SK-N-SH (cell line): ENCODE data around the gene TPPP. TPM values are rescaled to one million over a fixed set of nuclear protein-coding genes. Genes with fewer than 3 reads are reported as not detected.

Experiments used
- CTCF ChIA-PET: fragments of 300-600, 350-600 bp; formaldehyde crosslinking; extraction: SDS; loops from one replicate; lab custom pipeline; 2021; lab: Yijun Ruan, JAX
- POLR2A ChIA-PET: fragments of 350-600 bp; sonication (Branson Sonifier 250); formaldehyde crosslinking; extraction: SDS; loops from one replicate; lab custom pipeline; 2020; ENCODE audit warnings: antibody characterized with exemption, inconsistent platforms; lab: Yijun Ruan, JAX
- DNase-seq: peaks from one replicate; pipeline ENCODE4 v3.0.0; 2012
- H2AFZ ChIP-seq: fragments of 200-600 bp; sonication (generic); 2 replicates; pipeline ENCODE4 v1.8.1; 2016; ENCODE audit warnings: antibody characterized with exemption, mild to moderate bottlenecking, low read depth
- H3F3A ChIP-seq: fragments of 200-600 bp; sonication (generic); replicated peaks from 2 replicates; pipeline ENCODE3; 2016; ENCODE audit warnings: antibody characterized with exemption, mild to moderate bottlenecking; ENCODE audit not compliant: insufficient read depth
- H3K27ac ChIP-seq, 2 experiments: fragments of 200-500 bp in 1 of 2; fragments of 200-600 bp in 1 of 2; sonication (Bioruptor generic) in 1 of 2; sonication (generic), shearing (Covaris generic) in 1 of 2; 2 replicates each; pipeline versions ENCODE4 v1.5.1 to v1.6.1; 2014 to 2016; ENCODE audit warnings: low read depth in 2 of 2, inconsistent platforms in 1 of 2, low read length in 1 of 2, mild to moderate bottlenecking in 1 of 2, mixed read lengths in 1 of 2
- H3K27me3 ChIP-seq: fragments of 200-600 bp; sonication (generic), shearing (Covaris generic); 2 replicates; pipeline ENCODE4 v1.6.1; 2016; ENCODE audit warnings: mixed run types; ENCODE audit not compliant: insufficient read depth
- H3K36me3 ChIP-seq, 2 experiments: fragments of 200-500 bp in 1 of 2; fragments of 200-600 bp in 1 of 2; sonication (Bioruptor generic) in 1 of 2; sonication (generic) in 1 of 2; replicated peaks in 1 of 2; 2 replicates each; pipeline versions ENCODE3 to v1.5.1; 2014 to 2016; ENCODE audit warnings: low read length in 1 of 2, mild to moderate bottlenecking in 1 of 2; ENCODE audit not compliant: insufficient read depth in 2 of 2, control insufficient read depth in 1 of 2
- H3K4me1 ChIP-seq, 2 experiments: fragments of 200-500 bp in 1 of 2; fragments of 200-600 bp in 1 of 2; sonication (Bioruptor generic) in 1 of 2; sonication (generic), shearing (Covaris generic) in 1 of 2; 2 replicates each; pipeline versions ENCODE4 v1.5.1 to v1.6.1; 2014 to 2016; ENCODE audit warnings: low read depth in 1 of 2, low read length in 1 of 2, mixed run types in 1 of 2; ENCODE audit not compliant: insufficient read depth in 2 of 2, control insufficient read depth in 1 of 2
- H3K4me2 ChIP-seq: fragments of 200-600 bp; sonication (generic), shearing (Covaris generic); 2 replicates; pipeline ENCODE4 v1.6.1; 2017; ENCODE audit warnings: mixed run types
- H3K4me3 ChIP-seq, 2 experiments: fragments of 200-500 bp in 1 of 2; fragments of 200-600 bp in 1 of 2; sonication (Bioruptor generic) in 1 of 2; sonication (generic), shearing (Covaris generic) in 1 of 2; 2 replicates each; pipeline versions ENCODE4 v1.5.1 to v1.8.1; 2014 to 2016; ENCODE audit warnings: low read depth in 2 of 2, inconsistent platforms in 1 of 2, low read length in 1 of 2, mild to moderate bottlenecking in 1 of 2, mixed read lengths in 1 of 2, moderate library complexity in 1 of 2
- H3K79me2 ChIP-seq: fragments of 200-600 bp; sonication (generic); 2 replicates; pipeline ENCODE4 v1.8.1; 2017; ENCODE audit warnings: mild to moderate bottlenecking; ENCODE audit not compliant: insufficient read depth
- H3K9ac ChIP-seq: fragments of 200-600 bp; sonication (generic); 2 replicates; pipeline ENCODE4 v1.6.1; 2017; ENCODE audit warnings: mixed run types
- H3K9me2 ChIP-seq: fragments of 200-600 bp; sonication (generic); 2 replicates; pipeline ENCODE4 v1.6.1; 2017; ENCODE audit warnings: mixed run types
- H3K9me3 ChIP-seq: fragments of 200-600 bp; sonication (generic); 2 replicates; pipeline ENCODE4 v1.6.1; 2017; ENCODE audit warnings: mixed run types, mild to moderate bottlenecking, moderate library complexity
- H4K20me1 ChIP-seq: fragments of 200-600 bp; sonication (generic); 2 replicates; pipeline ENCODE4 v1.6.1; 2017; ENCODE audit warnings: mild to moderate bottlenecking, mixed run types; ENCODE audit not compliant: insufficient read depth
- ELF1 ChIP-seq: IDR thresholded peaks from 2 replicates; pipeline ENCODE4 v1.4.0; 2012
- EZH2phosphoT487 ChIP-seq: fragments of 200-600 bp; sonication (generic); IDR thresholded peaks from 2 replicates; pipeline ENCODE4 v1.6.1; 2017; ENCODE audit warnings: low read depth, mixed run types, mild to moderate bottlenecking, antibody characterized with exemption, moderate library complexity, borderline replicate concordance
- FOXJ3 ChIP-seq: sonication (generic); formaldehyde crosslinking; IDR thresholded peaks from 2 replicates; pipeline ENCODE4 v1.5.1; 2020; ENCODE audit warnings: mild to moderate bottlenecking, missing genetic modification reagents
- FOXM1 ChIP-seq: IDR thresholded peaks from 2 replicates; pipeline ENCODE4 v1.4.0; 2012; ENCODE audit warnings: low read depth, mild to moderate bottlenecking
- GABPA ChIP-seq: IDR thresholded peaks from 2 replicates; pipeline ENCODE4 v1.4.0; 2012; ENCODE audit warnings: low read depth, mild to moderate bottlenecking
- GATA2 ChIP-seq: sonication (generic); formaldehyde crosslinking; IDR thresholded peaks from 2 replicates; pipeline ENCODE4 v1.5.0; 2020; ENCODE audit warnings: mild to moderate bottlenecking, missing genetic modification reagents
- JUND ChIP-seq: IDR thresholded peaks from 2 replicates; pipeline ENCODE4 v1.4.0; 2012
- MEF2A ChIP-seq: IDR thresholded peaks from 2 replicates; pipeline ENCODE4 v1.4.0; 2012; ENCODE audit warnings: low read depth, borderline replicate concordance
- MXI1 ChIP-seq: IDR thresholded peaks from 2 replicates; pipeline ENCODE4 v1.6.1; 2012; ENCODE audit warnings: mild to moderate bottlenecking, low read depth, low read length, improper control_type of control experiment
- NFIC ChIP-seq: IDR thresholded peaks from 2 replicates; pipeline ENCODE4 v1.4.0; 2012; ENCODE audit warnings: borderline replicate concordance
- RAD21 ChIP-seq: IDR thresholded peaks from 2 replicates; pipeline ENCODE4 v1.6.1; 2012; ENCODE audit warnings: mild to moderate bottlenecking, low read length
- RCOR1 ChIP-seq: fragments of 150-350 bp; IDR thresholded peaks from 2 replicates; pipeline ENCODE4 v1.6.1; 2017; ENCODE audit warnings: antibody characterized with exemption, low read length
- RFX5 ChIP-seq: IDR thresholded peaks from 2 replicates; pipeline ENCODE4 v1.6.1; 2012; ENCODE audit warnings: mild to moderate bottlenecking, improper control_type of control experiment, low read length
- SMC3 ChIP-seq: IDR thresholded peaks from 2 replicates; pipeline ENCODE4 v1.6.1; 2012; ENCODE audit warnings: low read depth, low read length, improper control_type of control experiment
- TAF1 ChIP-seq: IDR thresholded peaks from 2 replicates; pipeline ENCODE4 v1.6.1; 2012; ENCODE audit warnings: low read depth, mild to moderate bottlenecking, low read length, moderate library complexity, borderline replicate concordance
- TCF12 ChIP-seq: IDR thresholded peaks from 2 replicates; pipeline ENCODE4 v1.4.0; 2012
- YY1 ChIP-seq: IDR thresholded peaks from 2 replicates; pipeline ENCODE4 v1.4.0; 2012; ENCODE audit warnings: low read depth, mild to moderate bottlenecking
- WGBS: methylation state at CpG from one replicate; pipeline ENCODE4 v1.1.6; 2017; ENCODE audit warnings: low lambda C conversion rate; 5-methylcytosine and 5-hydroxymethylcytosine counted together
- polyA plus RNA-seq, 3 experiments: library from polyadenylated mRNA; depleted of rRNA; stranded (reverse); fragments of >200 nt; gene quantifications; 2 replicates each; pipeline ENCODE4 v1.2.3, GENCODE V29; 2012
- TF ChIP-seq, protein P1 (sequence below): fragments of 150-350 bp; IDR thresholded peaks from 2 replicates; pipeline ENCODE4 v1.6.1; 2017; ENCODE audit warnings: antibody characterized with exemption, low read length, low read depth, borderline replicate concordance
- TF ChIP-seq, protein P2 (sequence below): IDR thresholded peaks from 2 replicates; pipeline ENCODE4 v1.4.0; 2012; ENCODE audit warnings: low read depth, borderline replicate concordance
- TF ChIP-seq, protein P3 (sequence below): IDR thresholded peaks from 2 replicates; pipeline ENCODE4 v1.4.0; 2012; ENCODE audit warnings: low read depth
- TF ChIP-seq, protein P4 (sequence below): IDR thresholded peaks from 2 replicates; pipeline ENCODE4 v1.6.1; 2012; ENCODE audit warnings: mild to moderate bottlenecking, low read depth, low read length, moderate library complexity

TPPP gene
- polyA plus RNA-seq, 1 of the 3 experiments (the other 2 are of a cell fraction) = 0.05 TPM

DNA sequence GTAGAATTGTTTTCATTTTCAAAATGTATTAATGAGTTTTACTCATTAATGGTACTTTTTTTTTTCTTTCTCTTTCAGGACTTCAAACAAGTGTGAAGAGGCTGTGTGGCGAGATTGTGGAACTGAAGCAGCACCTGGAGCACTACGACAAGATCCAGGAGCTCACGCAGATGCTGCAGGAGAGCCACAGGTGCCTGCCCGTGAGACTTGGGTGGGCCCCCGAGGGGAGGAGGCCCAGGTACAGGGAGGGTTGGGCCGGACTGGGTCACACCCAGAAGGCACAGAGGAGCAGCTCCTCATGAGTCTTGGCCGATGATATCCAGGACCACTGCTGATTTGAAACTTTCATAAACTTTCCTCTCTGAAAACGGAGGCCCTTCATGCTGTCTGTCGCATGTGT is 45.4 kb downstream of the TPPP start (continued):
- TF ChIP-seq, protein P1, sequence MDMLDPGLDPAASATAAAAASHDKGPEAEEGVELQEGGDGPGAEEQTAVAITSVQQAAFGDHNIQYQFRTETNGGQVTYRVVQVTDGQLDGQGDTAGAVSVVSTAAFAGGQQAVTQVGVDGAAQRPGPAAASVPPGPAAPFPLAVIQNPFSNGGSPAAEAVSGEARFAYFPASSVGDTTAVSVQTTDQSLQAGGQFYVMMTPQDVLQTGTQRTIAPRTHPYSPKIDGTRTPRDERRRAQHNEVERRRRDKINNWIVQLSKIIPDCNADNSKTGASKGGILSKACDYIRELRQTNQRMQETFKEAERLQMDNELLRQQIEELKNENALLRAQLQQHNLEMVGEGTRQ = no peak
- TF ChIP-seq RFX5 = no peak
- no peak for TF ChIP-seq NFIC
- no peak for TF ChIP-seq SMC3
- TF ChIP-seq, protein P2, sequence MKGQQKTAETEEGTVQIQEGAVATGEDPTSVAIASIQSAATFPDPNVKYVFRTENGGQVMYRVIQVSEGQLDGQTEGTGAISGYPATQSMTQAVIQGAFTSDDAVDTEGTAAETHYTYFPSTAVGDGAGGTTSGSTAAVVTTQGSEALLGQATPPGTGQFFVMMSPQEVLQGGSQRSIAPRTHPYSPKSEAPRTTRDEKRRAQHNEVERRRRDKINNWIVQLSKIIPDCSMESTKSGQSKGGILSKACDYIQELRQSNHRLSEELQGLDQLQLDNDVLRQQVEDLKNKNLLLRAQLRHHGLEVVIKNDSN = no peak
- no peak for TF ChIP-seq ELF1
- TF ChIP-seq, protein P3, sequence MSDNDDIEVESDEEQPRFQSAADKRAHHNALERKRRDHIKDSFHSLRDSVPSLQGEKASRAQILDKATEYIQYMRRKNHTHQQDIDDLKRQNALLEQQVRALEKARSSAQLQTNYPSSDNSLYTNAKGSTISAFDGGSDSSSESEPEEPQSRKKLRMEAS = no peak
- TF ChIP-seq MEF2A = no peak
- TF ChIP-seq GATA2 (CRISPR knock-in tag) = no peak

DNA sequence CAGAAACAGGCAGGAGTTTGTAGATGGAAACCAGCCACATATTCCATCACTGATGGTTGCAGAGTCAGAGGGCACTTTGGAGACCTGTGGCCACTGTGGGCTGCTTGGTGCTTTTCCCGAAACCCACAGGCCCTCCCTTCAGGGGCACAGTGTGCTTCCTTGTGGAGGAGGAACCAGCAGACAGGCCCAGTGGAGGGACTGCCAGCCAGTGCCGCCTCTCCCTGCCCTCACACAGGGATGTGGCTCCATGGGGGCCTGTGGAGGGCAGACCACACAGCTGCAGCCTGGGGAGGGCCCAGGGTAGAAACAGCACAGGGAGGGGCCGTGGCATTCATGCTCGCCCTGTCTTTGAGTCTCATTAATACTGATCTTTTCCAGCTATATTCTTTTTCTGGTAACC is 45.8 kb downstream of the TPPP start:
- TF ChIP-seq TCF12 (no peak), YY1 (no peak), TAF1 (no peak), MXI1 (no peak), RCOR1 (no peak), FOXM1 (no peak), RAD21 (no peak)
- no peaks in the 10 kb centered on the region for H3K27me3 ChIP-seq
- no peak for DNase-seq
- H3F3A ChIP-seq = peaks cover 9% of the 10 kb centered on the region
- no peaks in the 10 kb centered on the region for H3K9me3 ChIP-seq
- no peaks in the 10 kb centered on the region for H3K4me1 ChIP-seq
- no peak overlapping the region for H3K27ac ChIP-seq
- no peaks in the 10 kb centered on the region for H4K20me1 ChIP-seq
- H3K9ac ChIP-seq = no peak overlapping the region
- no peak overlapping the region for H3K4me3 ChIP-seq
- CTCF ChIA-PET = no interaction called here
- no peaks in the 10 kb centered on the region for H3K79me2 ChIP-seq
- H3K36me3 ChIP-seq = peaks cover 6 to 20% of the 10 kb centered on the region in 2 experiments
- no peaks in the 10 kb centered on the region for H3K9me2 ChIP-seq
- 100% methylated on average over 2 of the region's 4 CpGs for WGBS
- no peak overlapping the region for H3K4me2 ChIP-seq
- POLR2A ChIA-PET = no interaction called here
- H2AFZ ChIP-seq = no peak overlapping the region

DNA sequence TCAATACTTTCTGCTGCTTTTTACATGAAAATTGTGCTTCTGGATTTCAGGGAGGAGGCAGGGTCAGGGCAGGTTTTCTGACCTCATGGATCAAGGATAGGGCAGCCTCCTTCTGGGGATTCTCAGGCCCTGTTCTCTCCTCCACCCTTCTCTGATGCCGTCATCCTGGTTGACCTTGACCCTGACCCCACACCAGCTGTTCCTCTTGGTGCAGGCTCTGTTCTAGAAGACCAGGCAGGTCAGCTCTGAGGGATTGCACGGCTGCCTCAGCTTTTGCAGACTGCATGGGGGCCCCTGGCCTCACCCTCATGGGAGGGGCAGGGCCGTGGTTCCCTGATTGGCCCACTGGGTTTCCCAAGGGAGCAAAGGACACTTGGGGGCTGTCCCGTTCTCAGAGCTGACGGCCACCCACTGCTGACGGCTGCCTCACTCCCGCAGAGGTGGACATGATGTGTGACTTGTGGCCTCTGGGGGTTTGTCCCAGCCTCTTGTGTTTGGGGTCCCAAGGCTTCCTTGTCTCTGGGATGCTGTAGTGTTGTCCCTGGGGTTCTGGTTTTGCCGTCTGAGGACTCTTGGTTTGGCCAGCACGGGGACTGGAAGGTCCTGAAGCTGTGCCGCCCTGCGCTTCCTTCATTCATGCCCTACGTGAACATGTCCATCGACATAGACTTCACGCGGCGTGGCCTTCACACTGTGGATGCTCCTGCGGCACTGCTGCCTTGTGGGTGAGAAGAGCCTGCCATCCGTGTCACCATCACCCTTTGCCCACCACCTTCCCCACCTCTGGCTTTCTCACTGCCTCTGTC is 46.6 kb downstream of the TPPP start:
- no peak for TF ChIP-seq EZH2phosphoT487
- TF ChIP-seq JUND = no peak
- TF ChIP-seq, protein P4, sequence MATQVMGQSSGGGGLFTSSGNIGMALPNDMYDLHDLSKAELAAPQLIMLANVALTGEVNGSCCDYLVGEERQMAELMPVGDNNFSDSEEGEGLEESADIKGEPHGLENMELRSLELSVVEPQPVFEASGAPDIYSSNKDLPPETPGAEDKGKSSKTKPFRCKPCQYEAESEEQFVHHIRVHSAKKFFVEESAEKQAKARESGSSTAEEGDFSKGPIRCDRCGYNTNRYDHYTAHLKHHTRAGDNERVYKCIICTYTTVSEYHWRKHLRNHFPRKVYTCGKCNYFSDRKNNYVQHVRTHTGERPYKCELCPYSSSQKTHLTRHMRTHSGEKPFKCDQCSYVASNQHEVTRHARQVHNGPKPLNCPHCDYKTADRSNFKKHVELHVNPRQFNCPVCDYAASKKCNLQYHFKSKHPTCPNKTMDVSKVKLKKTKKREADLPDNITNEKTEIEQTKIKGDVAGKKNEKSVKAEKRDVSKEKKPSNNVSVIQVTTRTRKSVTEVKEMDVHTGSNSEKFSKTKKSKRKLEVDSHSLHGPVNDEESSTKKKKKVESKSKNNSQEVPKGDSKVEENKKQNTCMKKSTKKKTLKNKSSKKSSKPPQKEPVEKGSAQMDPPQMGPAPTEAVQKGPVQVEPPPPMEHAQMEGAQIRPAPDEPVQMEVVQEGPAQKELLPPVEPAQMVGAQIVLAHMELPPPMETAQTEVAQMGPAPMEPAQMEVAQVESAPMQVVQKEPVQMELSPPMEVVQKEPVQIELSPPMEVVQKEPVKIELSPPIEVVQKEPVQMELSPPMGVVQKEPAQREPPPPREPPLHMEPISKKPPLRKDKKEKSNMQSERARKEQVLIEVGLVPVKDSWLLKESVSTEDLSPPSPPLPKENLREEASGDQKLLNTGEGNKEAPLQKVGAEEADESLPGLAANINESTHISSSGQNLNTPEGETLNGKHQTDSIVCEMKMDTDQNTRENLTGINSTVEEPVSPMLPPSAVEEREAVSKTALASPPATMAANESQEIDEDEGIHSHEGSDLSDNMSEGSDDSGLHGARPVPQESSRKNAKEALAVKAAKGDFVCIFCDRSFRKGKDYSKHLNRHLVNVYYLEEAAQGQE = no peak
- TF ChIP-seq GABPA = no peak
- no peak for TF ChIP-seq FOXJ3
- TF ChIP-seq, all 33 proteins: peak for 0
- CTCF ChIA-PET = no interaction called here
- Histone ChIP-seq H3K9ac (no peak overlapping the region), H3K9me2 (no peaks in the 10 kb centered on the region), H3F3A (peaks cover 9% of the 10 kb centered on the region), H3K36me3 (peaks cover 6 to 20% of the 10 kb centered on the region in 2 experiments), H3K4me1 (no peaks in the 10 kb centered on the region), H3K4me2 (no peak overlapping the region), H3K79me2 (no peaks in the 10 kb centered on the region), H3K4me3 (no peak overlapping the region), H2AFZ (no peak overlapping the region), H3K9me3 (no peaks in the 10 kb centered on the region), H3K27ac (no peak overlapping the region), H4K20me1 (no peaks in the 10 kb centered on the region), H3K27me3 (no peaks in the 10 kb centered on the region)
- POLR2A ChIA-PET = no interaction called here
- DNase-seq = no peak
- WGBS = 90% methylated on average over 17 of the region's 18 CpGs
